Calu3 (cell line): ENCODE measurements around the gene DRAXIN. TPM values are rescaled to one million over a fixed set of nuclear protein-coding genes. Genes with fewer than 3 reads are reported as not detected.

Source experiments
- BruUV-seq: library from RNA; stranded (reverse); fragments of 400-500 nt; replicated peaks from 2 replicates; lab custom pipeline; 2021; lab: Mats Ljungman, UMichigan
- CTCF ChIA-PET: fragments of 300-600 bp; sonication (Branson Sonifier 250); formaldehyde crosslinking; loops from one replicate; lab custom pipeline; 2022; ENCODE audit warnings: antibody characterized with exemption; lab: Charles Lee
- DNase-seq: peaks from one replicate; pipeline ENCODE4 v3.0.0; 2022
- H3K27ac Mint-ChIP-seq: one replicate; pipeline ENCODE4 v1.8.0; 2022; ENCODE audit warnings: mixed read lengths; ENCODE audit not compliant: unreplicated experiment
- H3K27me3 Mint-ChIP-seq: one replicate; pipeline ENCODE4 v1.8.0; 2022; ENCODE audit warnings: mixed read lengths; ENCODE audit not compliant: unreplicated experiment
- H3K36me3 Mint-ChIP-seq: one replicate; pipeline ENCODE4 v1.8.0; 2022; ENCODE audit warnings: mild to moderate bottlenecking, moderate library complexity, mixed read lengths; ENCODE audit not compliant: insufficient read depth, unreplicated experiment
- H3K4me1 Mint-ChIP-seq: one replicate; pipeline ENCODE4 v1.8.0; 2022; ENCODE audit warnings: mild to moderate bottlenecking, low read depth, mixed read lengths; ENCODE audit not compliant: unreplicated experiment
- H3K4me3 Mint-ChIP-seq: one replicate; pipeline ENCODE4 v1.8.0; 2022; ENCODE audit warnings: mild to moderate bottlenecking, low read depth, moderate library complexity, mixed read lengths; ENCODE audit not compliant: unreplicated experiment
- H3K9me3 Mint-ChIP-seq: one replicate; pipeline ENCODE4 v1.8.0; 2022; ENCODE audit warnings: low read depth, mixed read lengths; ENCODE audit not compliant: unreplicated experiment
- intact Hi-C: fragments of 100-400 bp; cut with micrococcal nuclease; formaldehyde crosslinking; loops from one replicate; pipeline ENCODE4 v1.10.0; 2022; ENCODE audit not compliant: unreplicated experiment
- total RNA-seq: library from RNA; stranded (reverse); gene quantifications from 2 replicates; pipeline ENCODE4 v1.2.3, GENCODE V29; 2022
- TF ChIP-seq, protein P1 (sequence below): fragments of 200-600 bp; IDR thresholded peaks from one replicate; pipeline ENCODE4 v1.8.0; 2022; ENCODE audit warnings: antibody characterized with exemption; ENCODE audit not compliant: unreplicated experiment

The DRAXIN gene
- total RNA-seq, 1 experiment from 2014 or later = not detected

DNA sequence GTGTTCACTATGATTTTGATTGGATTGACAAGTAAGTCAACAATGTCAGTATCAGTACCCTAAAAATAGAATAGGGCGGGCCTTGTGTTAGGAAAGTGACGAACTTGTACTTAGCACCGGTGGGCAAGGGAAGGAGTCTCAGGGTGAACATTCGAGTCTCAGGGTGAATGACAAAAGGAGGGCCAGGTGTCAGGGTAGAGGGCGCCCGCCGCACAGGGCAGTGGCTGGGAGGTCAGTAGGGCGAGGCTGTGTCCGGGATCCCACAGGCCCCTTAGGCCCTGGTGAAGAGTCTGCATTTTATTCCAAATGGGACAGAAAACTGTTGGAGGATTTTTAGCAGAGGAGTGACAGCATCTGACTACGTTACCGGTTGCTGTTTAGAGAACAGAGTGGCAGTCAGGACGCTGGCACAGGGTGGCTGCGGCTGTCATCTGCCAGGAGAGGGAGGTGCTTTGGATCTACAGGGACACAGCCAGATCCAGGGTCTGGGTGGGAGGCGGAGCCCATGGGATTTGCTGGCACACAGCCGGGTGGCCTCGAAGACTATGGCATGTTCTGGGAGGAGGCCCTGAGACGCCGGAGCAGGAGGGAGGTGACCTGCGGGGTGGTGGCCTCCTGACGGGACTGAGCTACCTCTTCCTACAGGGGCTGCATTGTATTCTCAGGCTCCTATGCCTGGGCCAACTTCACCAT is 55.4 kb downstream of the DRAXIN start:
- no peaks in the 10 kb centered on the region for H3K9me3 Mint-ChIP-seq
- CTCF ChIA-PET = no interaction called here
- no peak for DNase-seq
- no peaks in the 10 kb centered on the region for H3K27me3 Mint-ChIP-seq
- TF ChIP-seq, protein P1, sequence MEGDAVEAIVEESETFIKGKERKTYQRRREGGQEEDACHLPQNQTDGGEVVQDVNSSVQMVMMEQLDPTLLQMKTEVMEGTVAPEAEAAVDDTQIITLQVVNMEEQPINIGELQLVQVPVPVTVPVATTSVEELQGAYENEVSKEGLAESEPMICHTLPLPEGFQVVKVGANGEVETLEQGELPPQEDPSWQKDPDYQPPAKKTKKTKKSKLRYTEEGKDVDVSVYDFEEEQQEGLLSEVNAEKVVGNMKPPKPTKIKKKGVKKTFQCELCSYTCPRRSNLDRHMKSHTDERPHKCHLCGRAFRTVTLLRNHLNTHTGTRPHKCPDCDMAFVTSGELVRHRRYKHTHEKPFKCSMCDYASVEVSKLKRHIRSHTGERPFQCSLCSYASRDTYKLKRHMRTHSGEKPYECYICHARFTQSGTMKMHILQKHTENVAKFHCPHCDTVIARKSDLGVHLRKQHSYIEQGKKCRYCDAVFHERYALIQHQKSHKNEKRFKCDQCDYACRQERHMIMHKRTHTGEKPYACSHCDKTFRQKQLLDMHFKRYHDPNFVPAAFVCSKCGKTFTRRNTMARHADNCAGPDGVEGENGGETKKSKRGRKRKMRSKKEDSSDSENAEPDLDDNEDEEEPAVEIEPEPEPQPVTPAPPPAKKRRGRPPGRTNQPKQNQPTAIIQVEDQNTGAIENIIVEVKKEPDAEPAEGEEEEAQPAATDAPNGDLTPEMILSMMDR = no peak
- intact Hi-C loops = no loop called here
- H3K27ac Mint-ChIP-seq = no peak overlapping the region
- H3K36me3 Mint-ChIP-seq = peaks cover 6% of the 10 kb centered on the region
- H3K4me3 Mint-ChIP-seq = no peak overlapping the region
- BruUV-seq = no TSS peak
- no peaks in the 10 kb centered on the region for H3K4me1 Mint-ChIP-seq

DNA sequence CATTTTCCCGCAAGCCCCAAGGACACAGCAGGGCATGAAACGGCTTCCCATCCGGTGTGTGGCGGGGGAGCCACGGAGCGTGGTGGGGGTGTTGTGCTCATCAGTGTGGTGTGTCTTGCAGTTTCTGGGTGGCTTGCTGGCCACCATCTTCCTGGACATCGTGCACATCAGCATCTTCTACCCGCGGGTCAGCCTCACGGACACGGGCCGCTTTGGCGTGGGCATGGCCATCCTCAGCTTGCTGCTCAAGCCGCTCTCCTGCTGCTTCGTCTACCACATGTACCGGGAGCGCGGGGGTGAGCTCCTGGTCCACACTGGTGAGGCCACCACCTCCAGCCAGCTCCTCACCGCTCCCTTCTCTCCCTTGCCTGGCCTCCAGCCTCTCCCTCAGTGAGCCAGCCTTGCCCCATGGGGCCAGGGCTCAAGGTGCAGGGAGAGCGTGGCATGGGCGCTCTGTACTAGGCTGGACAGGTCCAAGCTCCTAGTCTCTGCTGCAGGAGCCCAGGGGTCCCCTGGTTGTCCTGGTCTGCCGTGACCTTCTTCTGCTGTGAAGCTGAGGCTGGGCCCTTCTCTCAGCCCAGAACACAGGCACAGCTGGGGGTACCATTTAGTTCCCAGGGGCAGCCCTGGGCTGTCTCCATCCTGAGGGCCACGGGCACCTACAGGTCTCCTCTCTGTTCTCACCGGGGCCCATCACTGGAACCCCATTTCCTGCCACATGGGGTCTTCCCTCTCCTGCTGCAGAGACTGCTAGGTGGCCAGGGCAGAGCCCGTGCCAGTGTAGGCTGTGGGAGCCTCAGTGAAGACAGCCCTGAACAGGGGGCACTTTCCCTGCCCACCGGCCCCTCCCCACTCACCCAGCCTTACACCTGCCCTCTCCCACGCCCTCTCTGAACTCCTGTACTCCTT is 57.0 kb downstream of the DRAXIN start:
- Mint-ChIP-seq H3K9me3 (no peaks in the 10 kb centered on the region), H3K27me3 (peaks cover 3% of the 10 kb centered on the region), H3K27ac (no peak overlapping the region), H3K36me3 (peaks cover 11% of the 10 kb centered on the region), H3K4me3 (no peak overlapping the region), H3K4me1 (no peaks in the 10 kb centered on the region)
- no TSS peak for BruUV-seq
- no peak for DNase-seq
- CTCF ChIA-PET = interaction anchor here (1.0 to 1.3 kb wide), 2 partner anchors 29 to 85 kb away, joined by 3 to 4 read pairs; partner anchors contain the start of gene FBXO6
- intact Hi-C loops = no loop called here
- TF ChIP-seq, protein P1 = no peak

DNA sequence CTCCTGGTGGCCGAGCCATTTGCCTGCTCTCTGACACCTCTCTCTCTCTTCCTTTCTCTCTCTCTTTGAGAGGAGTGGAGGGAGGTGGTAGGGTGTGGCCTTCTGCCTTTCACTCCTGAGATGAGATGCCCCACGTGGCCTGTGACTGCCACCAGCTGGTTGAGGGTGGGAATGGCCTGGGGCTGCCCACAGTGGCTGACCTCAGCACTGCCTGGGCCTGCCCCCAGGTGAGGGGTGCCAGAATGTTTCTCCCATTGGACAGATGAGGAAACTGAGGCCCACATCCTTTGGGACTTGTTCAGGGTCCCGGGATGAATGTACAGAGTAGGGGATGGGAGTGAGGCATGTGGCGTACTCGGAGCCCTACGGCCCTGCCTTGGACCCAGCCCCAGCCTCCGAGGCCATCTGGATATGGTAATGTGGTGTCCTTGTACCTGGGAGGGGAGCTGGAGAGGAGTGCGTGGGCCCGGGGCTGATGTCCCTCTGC is 57.7 kb downstream of the DRAXIN start:
- no peak overlapping the region for H3K27ac Mint-ChIP-seq
- H3K4me1 Mint-ChIP-seq = no peaks in the 10 kb centered on the region
- no peak overlapping the region for H3K4me3 Mint-ChIP-seq
- BruUV-seq = no TSS peak
- no peaks in the 10 kb centered on the region for H3K9me3 Mint-ChIP-seq
- peaks cover 11% of the 10 kb centered on the region for H3K36me3 Mint-ChIP-seq
- DNase-seq = peak; percentile 54
- H3K27me3 Mint-ChIP-seq = peaks cover 10% of the 10 kb centered on the region
- CTCF ChIA-PET = interaction anchor here (1.0 to 1.3 kb wide), 2 partner anchors 30 to 85 kb away, joined by 3 to 4 read pairs; partner anchors contain the start of gene FBXO6
- TF ChIP-seq, protein P1 = peak; percentile 33
- intact Hi-C loops = no loop called here

DNA sequence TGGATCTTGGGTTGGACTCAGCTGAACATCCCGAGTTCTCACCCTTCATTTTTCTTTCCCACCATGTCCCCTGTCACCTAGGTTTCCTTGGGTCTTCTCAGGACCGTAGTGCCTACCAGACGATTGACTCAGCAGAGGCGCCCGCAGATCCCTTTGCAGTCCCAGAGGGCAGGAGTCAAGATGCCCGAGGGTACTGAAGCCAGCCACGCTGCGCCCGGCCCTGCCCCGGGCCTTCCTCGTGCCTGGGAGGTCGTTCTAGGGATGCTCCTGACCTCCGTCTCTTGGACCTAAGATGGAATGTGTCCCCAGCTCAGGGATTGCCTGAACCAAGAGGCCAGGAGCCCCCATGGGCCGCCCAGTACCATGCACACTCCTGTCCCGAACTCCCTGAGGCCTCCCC is 58.5 kb downstream of the DRAXIN start:
- BruUV-seq = no TSS peak
- CTCF ChIA-PET = interaction anchor here (1.3 kb wide), 1 partner anchor 30 kb away, joined by 4 read pairs; no protein-coding TSS in a partner anchor
- intact Hi-C loops = no loop called here
- no peak for DNase-seq
- Mint-ChIP-seq H3K27me3 (peaks cover 17% of the 10 kb centered on the region), H3K36me3 (peaks cover 11% of the 10 kb centered on the region), H3K9me3 (no peaks in the 10 kb centered on the region), H3K4me1 (no peaks in the 10 kb centered on the region), H3K27ac (no peak overlapping the region), H3K4me3 (no peak overlapping the region)
- TF ChIP-seq, protein P1 = no peak
